H1 (cell line): ENCODE data around the gene FGF5. TPM values are rescaled to one million over a fixed set of nuclear protein-coding genes. Genes with fewer than 3 reads are reported as not detected.
"Not testable (repeated sequence)": the region's sequence is repeated elsewhere in the genome, so short reads cannot be mapped to it uniquely, and the experiment has no call there.

Source experiments
- CTCF ChIA-PET: fragments of 300-600 bp; sonication (Branson Sonifier 250); formaldehyde crosslinking; loops from one replicate; lab custom pipeline; 2021; ENCODE audit not compliant: partially characterized antibody; lab: Charles Lee
- POLR2A ChIA-PET: fragments of 300-600 bp; sonication (Branson Sonifier 250); formaldehyde crosslinking; loops from one replicate; lab custom pipeline; 2021; ENCODE audit warnings: inconsistent platforms; ENCODE audit not compliant: partially characterized antibody; lab: Charles Lee
- DNase-seq, 2 experiments: peaks; one replicate each; pipeline versions ENCODE4 v3.0.0 to v3.0.0-alpha.2; 2010 to 2022; ENCODE audit warnings: low spot score in 2 of 2, low read depth in 1 of 2, mixed read lengths in 1 of 2
- FAIRE-seq: peaks from 2 replicates; lab custom pipeline; 2011; peaks lifted over from hg19 to GRCh38; lab: Jason Lieb, UNC
- H2AFZ ChIP-seq: 2 replicates; pipeline ENCODE4 v1.8.1; 2012; ENCODE audit warnings: low read length, inconsistent platforms
- H2AK5ac ChIP-seq: 2 replicates; pipeline ENCODE4 v1.6.1; 2013; ENCODE audit warnings: low read depth, low read length
- H2BK120ac ChIP-seq: replicated peaks from 2 replicates; pipeline ENCODE3; 2013; ENCODE audit warnings: low read depth, low read length, inconsistent platforms
- H2BK12ac ChIP-seq: 2 replicates; pipeline ENCODE4 v1.6.1; 2013; ENCODE audit warnings: low read depth, low read length
- H2BK15ac ChIP-seq: 2 replicates; pipeline ENCODE4 v1.6.1; 2013; ENCODE audit warnings: low read length
- H2BK20ac ChIP-seq: 2 replicates; pipeline ENCODE4 v1.6.1; 2013; ENCODE audit warnings: low read length
- H2BK5ac ChIP-seq: 2 replicates; pipeline ENCODE4 v1.6.1; 2013; ENCODE audit warnings: low read depth, low read length
- H3K14ac ChIP-seq: 2 replicates; pipeline ENCODE4 v1.6.1; 2013; ENCODE audit warnings: inconsistent platforms; ENCODE audit not compliant: insufficient read length
- H3K18ac ChIP-seq: 2 replicates; pipeline ENCODE4 v1.6.1; 2013; ENCODE audit warnings: low read length; ENCODE audit errors: extremely low read depth
- H3K23ac ChIP-seq: 2 replicates; pipeline ENCODE4 v1.6.1; 2013; ENCODE audit warnings: inconsistent platforms; ENCODE audit not compliant: insufficient read length
- H3K23me2 ChIP-seq: 2 replicates; pipeline ENCODE4 v1.6.1; 2013; ENCODE audit warnings: low read depth, low read length
- H3K27ac ChIP-seq: 2 replicates; pipeline ENCODE4 v1.6.1; 2011; ENCODE audit warnings: low read depth, low read length, inconsistent platforms
- H3K27me3 ChIP-seq, 4 experiments: replicated peaks in 1 of 4; 1 replicate in 1 of 4; 2 replicates in 3 of 4; pipeline versions ENCODE4 v1.6.1 to v1.8.1; 2011 to 2013; ENCODE audit warnings: low read length in 3 of 4, mild to moderate bottlenecking in 3 of 4, inconsistent platforms in 2 of 4, mixed read lengths in 2 of 4, moderate library complexity in 1 of 4; ENCODE audit not compliant: control insufficient read depth in 3 of 4, insufficient read depth in 3 of 4; ENCODE audit errors: extremely low read depth in 1 of 4
- H3K36me3 ChIP-seq, 4 experiments: 2 replicates each; pipeline versions ENCODE4 v1.6.1 to v1.8.1; 2011 to 2013; ENCODE audit warnings: mild to moderate bottlenecking in 4 of 4, low read length in 3 of 4, moderate library complexity in 2 of 4, control low read depth in 1 of 4, inconsistent platforms in 1 of 4; ENCODE audit not compliant: insufficient read depth in 4 of 4, control insufficient read depth in 2 of 4
- H3K4ac ChIP-seq: replicated peaks from 2 replicates; pipeline ENCODE3; 2013; ENCODE audit warnings: low read length, low read depth, mixed read lengths, inconsistent platforms; ENCODE audit not compliant: insufficient read length
- H3K4me1 ChIP-seq, 4 experiments: replicated peaks in 1 of 4; 1 replicate in 1 of 4; 2 replicates in 3 of 4; pipeline versions ENCODE4 v1.6.1 to v1.8.1; 2011 to 2013; ENCODE audit warnings: low read length in 3 of 4, inconsistent platforms in 2 of 4, mixed read lengths in 1 of 4; ENCODE audit not compliant: insufficient read depth in 4 of 4, control insufficient read depth in 3 of 4
- H3K4me2 ChIP-seq, 2 experiments: 2 replicates each; pipeline versions ENCODE4 v1.6.1 to v1.8.1; 2011 to 2013; ENCODE audit warnings: low read depth in 2 of 2, low read length in 2 of 2, control low read depth in 1 of 2, inconsistent platforms in 1 of 2, mild to moderate bottlenecking in 1 of 2; ENCODE audit not compliant: insufficient read depth in 1 of 2
- H3K4me3 ChIP-seq, 4 experiments: fragments of 200-600, 300-600 bp in 1 of 4; sonication (generic), shearing (Covaris generic), sonication (Bioruptor Twin) in 1 of 4; 2 replicates each; pipeline versions ENCODE4 v1.5.1 to v1.8.1; 2011 to 2016; ENCODE audit warnings: low read length in 4 of 4, low read depth in 3 of 4, control low read depth in 2 of 4, inconsistent platforms in 2 of 4, mild to moderate bottlenecking in 2 of 4, mixed read lengths in 1 of 4, moderate library complexity in 1 of 4; ENCODE audit not compliant: insufficient read depth in 2 of 4; ENCODE audit errors: extremely low read depth in 1 of 4
- H3K56ac ChIP-seq: replicated peaks from 2 replicates; pipeline ENCODE3; 2013; ENCODE audit warnings: low read depth, mild to moderate bottlenecking, mixed read lengths, low read length, inconsistent platforms; ENCODE audit not compliant: insufficient read length
- H3K79me1 ChIP-seq: 2 replicates; pipeline ENCODE4 v1.6.1; 2013; ENCODE audit warnings: low read depth, low read length, control low read depth
- H3K79me2 ChIP-seq, 2 experiments: 2 replicates each; pipeline versions ENCODE4 v1.6.1 to v1.8.1; 2012 to 2013; ENCODE audit warnings: low read length in 2 of 2, mild to moderate bottlenecking in 2 of 2, inconsistent platforms in 1 of 2; ENCODE audit not compliant: insufficient read depth in 2 of 2, control insufficient read depth in 1 of 2
- H3K9ac ChIP-seq, 4 experiments: replicated peaks in 1 of 4; 1 replicate in 1 of 4; 2 replicates in 3 of 4; pipeline versions ENCODE4 v1.6.1 to v1.8.1; 2011 to 2013; ENCODE audit warnings: low read depth in 3 of 4, low read length in 3 of 4, control low read depth in 2 of 4, mild to moderate bottlenecking in 2 of 4, moderate library complexity in 2 of 4, inconsistent platforms in 1 of 4; ENCODE audit errors: extremely low read depth in 1 of 4
- H3K9me3 ChIP-seq, 2 experiments: 2 replicates each; pipeline versions ENCODE4 v1.6.1 to v1.8.1; 2012 to 2013; ENCODE audit warnings: mild to moderate bottlenecking in 2 of 2, moderate library complexity in 2 of 2, control low read depth in 1 of 2, inconsistent platforms in 1 of 2, low read depth in 1 of 2, low read length in 1 of 2, mixed read lengths in 1 of 2; ENCODE audit not compliant: insufficient read depth in 2 of 2
- H4K20me1 ChIP-seq, 2 experiments: replicated peaks in 1 of 2; 2 replicates each; pipeline versions ENCODE3 to v1.8.1; 2011 to 2013; ENCODE audit warnings: inconsistent platforms in 2 of 2, low read length in 2 of 2, mild to moderate bottlenecking in 1 of 2; ENCODE audit not compliant: insufficient read depth in 2 of 2, control insufficient read depth in 1 of 2
- H4K5ac ChIP-seq: 2 replicates; pipeline ENCODE4 v1.6.1; 2013; ENCODE audit warnings: low read length, low read depth, mixed read lengths, inconsistent platforms; ENCODE audit not compliant: insufficient read length
- H4K8ac ChIP-seq: 2 replicates; pipeline ENCODE4 v1.8.0; 2013; ENCODE audit warnings: mild to moderate bottlenecking, moderate library complexity, low read length, inconsistent platforms; ENCODE audit not compliant: insufficient read depth; ENCODE audit errors: extremely low read depth
- H4K91ac ChIP-seq: replicated peaks from 2 replicates; pipeline ENCODE3; 2013; ENCODE audit warnings: low read length, mixed read lengths, inconsistent platforms; ENCODE audit not compliant: insufficient read length
- EZH2 ChIP-seq: fragments of 200-600 bp; sonication (generic); IDR thresholded peaks from 2 replicates; pipeline ENCODE4 v1.7.1; 2012; ENCODE audit warnings: low read depth, mild to moderate bottlenecking, moderate library complexity, low read length, inconsistent platforms; ENCODE audit not compliant: severe bottlenecking
- SAP30 ChIP-seq: fragments of 300-600 bp; sonication (generic); IDR thresholded peaks from 2 replicates; pipeline ENCODE4 v1.7.1; 2012; ENCODE audit warnings: low read length, moderate library complexity, mild to moderate bottlenecking, inconsistent platforms; ENCODE audit not compliant: insufficient read depth, insufficient replicate concordance
- WGBS, 2 experiments: shearing (Covaris generic) in 1 of 2; methylation state at CpG; one replicate each; pipeline versions ENCODE4 v1.1.6 to v1.1.7; 2013 to 2015; ENCODE audit warnings: low lambda C conversion rate in 2 of 2, mixed read lengths in 2 of 2, inconsistent platforms in 1 of 2, low coverage in 1 of 2, missing lambda C conversion rate in 1 of 2; ENCODE audit not compliant: insufficient replicate concordance in 2 of 2, insufficient coverage in 1 of 2, insufficient read length in 1 of 2; ENCODE audit errors: extremely low coverage in 1 of 2, missing lambda C conversion rate in 1 of 2; 5-methylcytosine and 5-hydroxymethylcytosine counted together
- polyA plus RNA-seq, 7 experiments: library from polyadenylated mRNA; depleted of rRNA in 3 of 7; stranded (reverse) in 5 of 7; unstranded in 2 of 7; fragments of >200 nt in 5 of 7; fragments of 200-250 nt in 2 of 7; gene quantifications; 1 replicate in 5 of 7; 2 replicates in 1 of 7; 4 replicates in 1 of 7; pipeline versions ENCODE4 v1.2.1 to v1.2.3, GENCODE V29; 2011 to 2013; ENCODE audit warnings: missing spikeins in 2 of 7, mixed read lengths in 2 of 7
- total RNA-seq: library from RNA; stranded (reverse); fragmentation: NEBNext Ultra II Directional; extraction: Animal tissue kit (Norgen Biotek cat#: 25700); gene quantifications from 2 replicates; pipeline ENCODE4 v1.2.1, GENCODE V29; 2021

Gene FGF5
- total and polyA plus RNA-seq, 2 of the 8 experiments (the other 6 are each of a cell fraction or from before 2014, with no cell fraction given) = not detected

DNA sequence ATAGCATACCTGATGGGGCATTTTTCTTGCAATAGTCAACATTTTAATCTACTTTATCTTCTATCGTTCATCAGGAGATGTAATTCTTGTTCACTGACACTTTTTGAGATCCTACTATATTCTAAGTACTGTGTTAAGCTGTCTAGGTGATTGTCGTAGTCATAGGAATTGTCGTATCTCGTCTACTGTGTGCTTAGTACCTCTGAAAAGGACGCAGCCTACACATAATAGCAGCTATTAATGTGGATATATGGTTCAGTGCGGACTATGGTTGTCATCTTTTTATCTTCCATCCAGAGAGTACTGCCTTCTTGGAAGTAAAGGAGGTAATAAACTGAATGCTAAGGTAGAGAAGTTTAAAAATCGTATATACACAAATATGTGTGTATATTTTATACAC lies 47.2 kb downstream of the FGF5 start:
- H3K27ac ChIP-seq = no peak overlapping the region
- H3K4ac ChIP-seq = no peak overlapping the region
- H2BK5ac ChIP-seq = no peak overlapping the region
- no peak overlapping the region for H3K9ac ChIP-seq
- H3K4me1 ChIP-seq = no peaks in the 10 kb centered on the region
- H3K36me3 ChIP-seq = no peaks in the 10 kb centered on the region
- H3K56ac ChIP-seq = no peak overlapping the region
- no peak overlapping the region for H4K5ac ChIP-seq
- H3K9me3 ChIP-seq = no peaks in the 10 kb centered on the region
- no peak overlapping the region for H4K91ac ChIP-seq
- no peak overlapping the region for H3K14ac ChIP-seq
- no peak overlapping the region for H4K8ac ChIP-seq
- no peak overlapping the region for H2BK20ac ChIP-seq
- ChIA-PET CTCF (interaction anchor here (0.8 to 1.2 kb wide), 3 partner anchors 8 to 1003 kb away, joined by 3 read pairs; no protein-coding TSS in a partner anchor), POLR2A (no interaction called here)
- no peak overlapping the region for H3K4me2 ChIP-seq
- no peak overlapping the region for H3K4me3 ChIP-seq
- no peak overlapping the region for H2AK5ac ChIP-seq
- TF ChIP-seq SAP30 = no peak
- no peak for TF ChIP-seq EZH2
- no peaks in the 10 kb centered on the region for H3K79me2 ChIP-seq
- no peak overlapping the region for H2BK12ac ChIP-seq
- no peak overlapping the region for H3K23ac ChIP-seq
- no peaks in the 10 kb centered on the region for H3K79me1 ChIP-seq
- no peak for DNase-seq
- H2AFZ ChIP-seq = no peak overlapping the region
- no peak overlapping the region for H2BK120ac ChIP-seq
- H3K27me3 ChIP-seq = no peaks in the 10 kb centered on the region
- 75% methylated on average over 7 of the region's 7 CpGs; no CpG with 5 or more reads in 1 of the 2 experiments for WGBS, 2 experiments
- no peak overlapping the region for H2BK15ac ChIP-seq
- no peak for FAIRE-seq
- no peaks in the 10 kb centered on the region; the same call in 1 of the 2 replicates for H3K23me2 ChIP-seq
- H4K20me1 ChIP-seq = no peaks in the 10 kb centered on the region
- H3K18ac ChIP-seq = no peak overlapping the region

DNA sequence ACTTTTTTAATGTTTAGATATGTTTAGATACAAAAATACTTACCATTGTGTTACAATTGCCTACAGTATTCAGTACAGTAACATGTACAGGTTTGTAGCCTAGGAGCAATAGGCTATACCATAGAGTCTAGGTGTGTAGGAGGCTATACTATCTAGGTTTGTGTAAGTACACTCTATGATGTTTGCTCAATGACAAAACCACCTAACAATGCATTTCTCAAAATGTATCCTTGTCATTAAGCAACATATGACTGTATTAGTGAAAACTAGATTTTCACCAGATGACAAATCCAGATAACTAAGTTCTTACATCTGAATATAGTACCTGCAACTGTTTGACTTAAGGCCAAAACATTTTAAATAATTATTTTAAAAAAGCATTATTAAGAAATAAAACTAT lies 49.4 kb downstream of the FGF5 start:
- H2AK5ac ChIP-seq, H3K36me3 ChIP-seq, H2BK5ac ChIP-seq, H4K20me1 ChIP-seq, H3K14ac ChIP-seq, H3K79me1 ChIP-seq, H3K9me3 ChIP-seq, H3K4me3 ChIP-seq, H3K4me2 ChIP-seq, H2BK15ac ChIP-seq, H3K4ac ChIP-seq, H3K18ac ChIP-seq, H4K8ac ChIP-seq, DNase-seq, FAIRE-seq, H3K4me1 ChIP-seq, H3K79me2 ChIP-seq, H3K9ac ChIP-seq, H2BK120ac ChIP-seq, H3K56ac ChIP-seq, H4K91ac ChIP-seq, H3K27me3 ChIP-seq, H3K27ac ChIP-seq, CTCF ChIA-PET, H4K5ac ChIP-seq, H2AFZ ChIP-seq, POLR2A ChIA-PET, H3K23ac ChIP-seq, H2BK20ac ChIP-seq, H3K23me2 ChIP-seq, H2BK12ac ChIP-seq: not testable (repeated sequence)
